SKM-1 (cell line): Measurements from ENCODE around the gene SLC2A11.
"Not testable (repeated sequence)": the region's sequence is repeated elsewhere in the genome, so short reads cannot be mapped to it uniquely, and the experiment has no call there.

Source experiments
- DNase-seq: peaks from one replicate; lab custom pipeline; 2025; ENCODE audit not compliant: unreplicated experiment; lab: John Stamatoyannopoulos, UW

The SLC2A11 gene

DNA sequence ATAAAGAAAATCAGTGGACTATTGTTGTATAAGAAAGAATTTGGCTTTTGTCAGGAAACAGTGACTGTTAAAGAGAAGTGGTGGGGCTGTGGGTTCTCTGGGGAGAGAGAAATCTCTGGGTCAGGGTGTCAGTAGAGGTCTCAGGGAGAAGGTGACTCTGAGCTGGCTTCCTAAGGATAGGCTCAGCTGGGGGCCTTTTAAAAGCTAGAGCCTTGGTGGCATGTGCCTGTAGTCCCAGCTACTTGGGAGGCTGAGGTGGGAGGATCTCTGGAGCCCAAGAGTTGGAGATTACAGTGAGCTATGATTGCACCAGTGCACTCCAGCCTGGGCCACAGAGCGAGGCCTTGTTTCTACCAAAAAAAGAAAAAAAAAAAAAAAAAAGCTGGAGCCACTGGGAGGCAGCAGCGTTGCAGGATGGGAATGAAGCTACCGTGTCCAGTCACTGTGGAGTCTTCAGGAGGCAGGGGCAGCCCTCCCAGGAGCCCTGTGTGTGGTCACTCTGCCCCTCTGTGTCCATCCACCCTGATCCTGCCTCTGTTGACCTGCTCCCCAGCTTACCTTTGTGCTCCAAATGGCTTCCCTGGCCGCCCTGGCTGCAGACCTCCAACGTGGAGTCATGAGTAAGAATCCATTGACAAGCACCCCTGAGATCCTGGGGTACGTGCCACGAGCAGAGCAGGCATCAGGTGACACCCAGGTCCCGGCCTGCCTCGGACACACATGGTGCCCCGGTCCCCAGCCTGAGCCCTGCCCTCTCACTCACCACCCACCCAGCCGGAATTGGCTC is 31.1 kb downstream of the SLC2A11 start:
- DNase-seq, result no peak

DNA sequence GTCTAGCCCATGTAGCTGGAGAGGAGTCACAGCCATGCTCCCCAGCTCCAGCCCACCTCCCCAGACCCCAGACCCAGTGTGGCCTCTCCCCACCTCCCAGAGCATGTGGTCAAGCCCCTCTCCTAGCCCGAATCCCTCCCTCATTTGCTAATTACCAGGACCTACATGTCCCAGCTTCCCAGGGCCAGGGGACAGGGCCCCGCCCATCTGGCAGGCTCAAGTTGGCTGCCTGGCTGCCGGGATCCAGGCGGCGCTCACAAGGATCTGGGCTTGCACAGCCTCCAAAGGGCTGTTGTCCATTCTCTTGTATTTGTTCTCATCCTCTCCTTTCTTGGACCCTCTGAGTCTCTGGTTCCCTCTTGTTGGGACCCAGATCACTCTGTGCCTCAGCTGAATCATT is 31.9 kb downstream of the SLC2A11 start:
- no peak for DNase-seq

DNA sequence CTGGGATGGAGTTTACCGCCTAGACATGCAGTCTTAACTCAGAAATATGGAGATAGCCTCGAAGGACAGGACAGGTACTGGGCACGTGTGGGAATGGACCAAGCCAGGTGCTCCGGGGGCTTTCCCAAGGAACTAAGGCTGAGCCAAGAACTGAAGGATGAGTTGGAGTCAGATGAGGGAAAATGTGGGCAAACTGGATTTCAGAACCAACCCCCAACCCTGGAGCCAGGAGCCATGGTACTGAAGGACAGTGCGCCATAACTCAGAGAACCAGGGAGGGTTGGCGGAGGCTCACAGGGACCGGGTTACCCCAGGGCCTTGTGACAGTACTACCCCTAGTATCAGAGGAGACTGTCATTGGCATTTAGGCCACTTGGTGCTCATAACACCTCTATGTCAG is 34.1 kb downstream of the SLC2A11 start:
- no peak for DNase-seq

DNA sequence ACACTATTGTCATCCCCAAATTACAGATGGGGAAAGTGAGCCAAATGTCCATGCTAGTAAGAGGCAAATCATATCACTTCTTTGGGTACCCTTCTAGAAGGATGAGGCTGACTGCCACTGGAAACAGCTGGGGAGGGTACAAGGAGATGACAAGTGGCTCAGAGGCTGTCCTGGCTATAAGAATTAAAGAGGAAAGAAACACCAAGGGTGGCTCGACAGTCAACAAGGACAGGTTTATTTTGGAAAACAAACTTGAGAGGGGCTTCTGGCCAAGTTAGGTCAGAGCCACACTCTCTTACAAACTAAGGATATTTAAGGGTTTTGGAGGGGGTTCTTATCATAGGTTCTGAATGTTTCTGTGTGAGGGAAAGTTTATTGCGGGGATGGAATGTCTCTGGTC is 34.5 kb downstream of the SLC2A11 start:
- no peak for DNase-seq

DNA sequence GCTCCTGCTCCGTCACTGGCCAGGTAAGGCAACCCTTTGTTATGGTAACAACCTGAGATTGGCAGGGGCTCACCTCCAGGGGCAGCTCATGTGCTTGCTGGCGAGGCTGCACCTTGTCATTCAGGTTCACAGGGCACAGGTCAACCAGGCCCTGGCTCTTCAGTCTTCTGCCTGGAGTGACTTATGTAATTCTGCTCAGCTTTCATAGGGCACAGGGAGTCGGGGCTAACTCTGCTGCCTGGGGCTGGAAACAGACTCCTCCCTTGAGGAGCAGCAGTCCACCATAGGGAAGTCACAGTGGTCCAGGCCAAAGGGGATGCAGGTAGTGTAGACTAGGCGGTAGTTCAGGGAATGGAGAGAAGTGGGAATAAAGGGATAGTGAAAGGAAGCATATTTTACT is 35.0 kb downstream of the SLC2A11 start:
- no peak for DNase-seq

DNA sequence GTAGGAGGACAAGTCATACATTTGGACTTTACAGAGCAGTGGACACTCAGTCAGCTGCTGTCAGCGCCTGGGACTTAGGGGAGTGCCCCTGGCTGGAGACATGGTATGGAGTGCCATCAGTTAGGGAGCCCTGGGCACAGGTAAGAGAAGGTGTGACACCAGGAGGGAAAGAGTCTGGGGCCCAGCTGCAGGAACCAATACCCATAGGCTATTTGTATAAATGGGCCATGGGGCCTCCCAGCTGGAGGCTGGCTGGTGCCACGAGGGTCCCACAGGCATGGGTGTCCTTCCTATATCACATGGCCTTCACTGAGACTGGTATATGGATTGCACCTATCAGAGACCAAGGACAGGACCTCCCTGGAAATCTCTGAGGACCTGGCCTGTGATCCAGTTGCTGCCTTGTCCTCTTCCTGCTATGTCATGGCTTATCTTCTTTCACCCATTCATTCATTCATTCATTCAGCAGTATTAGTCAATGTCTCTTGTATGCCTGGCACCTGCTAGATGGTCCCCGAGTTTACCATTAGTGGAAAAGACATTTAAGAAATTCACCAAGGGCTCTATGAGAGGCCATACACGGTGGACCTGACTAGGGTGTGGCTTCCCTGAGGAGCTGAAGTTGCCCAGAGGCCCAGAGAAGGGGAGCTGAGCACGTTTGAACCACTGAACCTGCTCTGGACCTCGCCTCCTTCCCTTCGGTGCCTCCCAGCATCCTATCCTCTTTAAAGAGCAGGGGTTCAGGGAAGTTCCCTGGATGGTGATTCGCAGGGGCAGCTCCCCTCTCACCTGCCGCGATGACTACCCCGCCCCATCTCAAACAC is 35.7 kb downstream of the SLC2A11 start:
- DNase-seq, result no peak

DNA sequence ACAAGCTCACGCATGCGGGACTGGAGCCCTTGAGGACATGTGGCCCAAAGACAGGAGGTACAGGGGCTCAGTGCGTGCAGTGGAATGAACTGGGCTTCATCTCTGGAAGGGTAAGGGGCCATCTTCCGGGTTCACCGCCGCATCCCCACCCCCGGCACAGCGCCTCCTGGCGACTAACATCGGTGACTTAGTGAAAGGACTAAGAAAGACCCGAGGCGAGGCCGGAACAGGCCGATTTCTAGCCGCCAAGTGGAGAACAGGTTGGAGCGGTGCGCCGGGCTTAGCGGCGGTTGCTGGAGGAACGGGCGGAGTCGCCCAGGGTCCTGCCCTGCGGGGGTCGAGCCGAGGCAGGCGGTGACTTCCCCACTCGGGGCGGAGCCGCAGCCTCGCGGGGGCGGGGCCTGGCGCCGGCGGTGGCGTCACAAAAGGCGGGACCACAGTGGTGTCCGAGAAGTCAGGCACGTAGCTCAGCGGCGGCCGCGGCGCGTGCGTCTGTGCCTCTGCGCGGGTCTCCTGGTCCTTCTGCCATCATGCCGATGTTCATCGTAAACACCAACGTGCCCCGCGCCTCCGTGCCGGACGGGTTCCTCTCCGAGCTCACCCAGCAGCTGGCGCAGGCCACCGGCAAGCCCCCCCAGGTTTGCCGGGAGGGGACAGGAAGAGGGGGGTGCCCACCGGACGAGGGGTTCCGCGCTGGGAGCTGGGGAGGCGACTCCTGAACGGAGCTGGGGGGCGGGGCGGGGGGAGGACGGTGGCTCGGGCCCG is 36.5 kb downstream of the SLC2A11 start, which contains the start of gene MIF:
TSS of gene MIF (plus strand) at position 439 of the 765 bp plus-strand sequence. CDS start at position 531, 92 bp downstream.
- DNase-seq, result peak; percentile 88

DNA sequence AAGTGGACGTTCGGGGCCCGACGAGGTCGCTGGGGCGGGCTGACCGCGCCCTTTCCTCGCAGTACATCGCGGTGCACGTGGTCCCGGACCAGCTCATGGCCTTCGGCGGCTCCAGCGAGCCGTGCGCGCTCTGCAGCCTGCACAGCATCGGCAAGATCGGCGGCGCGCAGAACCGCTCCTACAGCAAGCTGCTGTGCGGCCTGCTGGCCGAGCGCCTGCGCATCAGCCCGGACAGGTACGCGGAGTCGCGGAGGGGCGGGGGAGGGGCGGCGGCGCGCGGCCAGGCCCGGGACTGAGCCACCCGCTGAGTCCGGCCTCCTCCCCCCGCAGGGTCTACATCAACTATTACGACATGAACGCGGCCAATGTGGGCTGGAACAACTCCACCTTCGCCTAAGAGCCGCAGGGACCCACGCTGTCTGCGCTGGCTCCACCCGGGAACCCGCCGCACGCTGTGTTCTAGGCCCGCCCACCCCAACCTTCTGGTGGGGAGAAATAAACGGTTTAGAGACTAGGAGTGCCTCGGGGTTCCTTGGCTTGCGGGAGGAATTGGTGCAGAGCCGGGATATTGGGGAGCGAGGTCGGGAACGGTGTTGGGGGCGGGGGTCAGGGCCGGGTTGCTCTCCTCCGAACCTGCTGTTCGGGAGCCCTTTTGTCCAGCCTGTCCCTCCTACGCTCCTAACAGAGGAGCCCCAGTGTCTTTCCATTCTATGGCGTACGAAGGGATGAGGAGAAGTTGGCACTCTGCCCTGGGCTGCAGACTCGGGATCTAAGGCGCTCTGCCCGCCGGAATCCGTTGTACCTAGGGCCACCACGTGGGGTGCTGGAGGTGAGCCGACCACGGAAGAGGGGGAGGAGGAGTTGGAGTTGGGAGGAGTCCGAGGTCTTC is 37.3 kb downstream of the SLC2A11 start:
- peak; percentile 78 for DNase-seq

DNA sequence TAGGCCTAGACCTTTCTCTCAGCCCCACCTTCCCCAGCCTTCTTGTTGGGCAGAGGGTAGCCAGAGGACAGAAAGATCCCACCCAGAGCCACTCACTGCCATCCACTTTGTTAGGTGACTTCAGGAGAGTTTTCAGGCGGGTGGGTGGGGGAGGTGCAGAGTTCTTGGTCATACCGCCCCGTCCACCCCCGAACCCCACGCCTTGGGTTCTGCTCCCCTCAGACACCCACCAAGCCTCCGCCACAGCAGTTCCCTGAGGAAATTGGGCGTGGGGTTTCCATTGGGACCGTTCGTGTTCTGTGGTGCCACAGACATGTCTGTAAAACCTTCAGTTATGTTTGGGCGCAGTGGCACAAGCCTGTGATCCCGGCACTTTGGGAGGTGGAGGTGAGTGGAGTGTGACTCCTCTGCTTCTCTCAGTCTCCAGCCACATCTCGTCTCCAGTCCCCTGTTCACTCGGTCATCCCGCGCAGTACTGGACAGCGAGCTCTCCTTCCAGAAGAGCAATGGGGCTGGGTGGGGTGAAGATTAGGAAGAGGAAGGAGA is 38.0 kb downstream of the SLC2A11 start:
- DNase-seq, result no peak

DNA sequence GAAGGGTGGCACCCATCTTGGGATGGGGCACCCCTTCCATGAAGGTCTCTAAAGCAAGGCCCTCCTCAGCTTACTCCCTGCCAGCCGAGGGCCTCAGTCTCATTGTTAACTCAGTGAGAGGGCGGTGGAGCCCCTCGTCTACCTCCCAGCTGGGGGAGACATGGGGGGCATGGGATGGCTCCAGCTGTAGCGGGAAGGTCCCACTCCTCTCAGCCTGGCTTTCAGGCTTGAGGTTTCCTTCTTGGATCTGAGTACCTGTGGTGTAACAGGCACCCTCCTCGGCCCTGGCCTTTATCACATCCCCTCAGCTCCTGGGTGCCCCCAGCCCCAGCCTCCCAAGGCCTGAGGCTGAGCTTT is 38.5 kb downstream of the SLC2A11 start:
- DNase-seq, result no peak

DNA sequence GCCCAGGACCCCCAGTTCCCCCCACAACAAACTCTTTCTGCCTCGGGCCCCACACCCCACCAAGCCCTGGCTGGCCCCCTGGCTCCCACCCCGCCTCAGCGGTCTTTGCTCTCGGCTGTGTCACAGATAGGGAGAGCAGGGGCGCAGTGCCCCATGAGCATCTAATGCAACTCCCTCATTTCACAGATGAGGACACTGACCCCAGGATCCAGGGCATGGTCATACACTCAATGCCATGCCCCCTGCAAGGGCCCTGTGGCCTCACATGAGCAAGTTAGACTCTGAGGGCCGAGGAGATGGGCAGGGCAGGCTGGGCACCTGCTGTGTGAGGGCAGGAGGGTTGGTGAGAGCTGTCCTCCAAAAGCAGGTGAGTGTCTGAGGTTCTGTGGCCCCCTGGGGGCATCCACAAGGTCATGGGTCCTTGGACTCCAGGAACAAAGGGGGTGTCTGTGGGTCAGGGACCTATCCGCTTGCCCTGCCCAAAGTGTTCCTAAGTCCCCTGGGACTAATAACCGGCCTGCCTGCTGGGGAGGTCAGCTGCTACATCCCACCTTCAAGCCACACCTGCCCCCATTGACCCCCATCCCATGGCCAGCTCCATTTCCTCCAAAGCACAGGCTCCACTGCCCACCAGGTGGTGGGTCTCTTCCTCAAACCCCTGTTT is 39.0 kb downstream of the SLC2A11 start:
- no peak for DNase-seq

DNA sequence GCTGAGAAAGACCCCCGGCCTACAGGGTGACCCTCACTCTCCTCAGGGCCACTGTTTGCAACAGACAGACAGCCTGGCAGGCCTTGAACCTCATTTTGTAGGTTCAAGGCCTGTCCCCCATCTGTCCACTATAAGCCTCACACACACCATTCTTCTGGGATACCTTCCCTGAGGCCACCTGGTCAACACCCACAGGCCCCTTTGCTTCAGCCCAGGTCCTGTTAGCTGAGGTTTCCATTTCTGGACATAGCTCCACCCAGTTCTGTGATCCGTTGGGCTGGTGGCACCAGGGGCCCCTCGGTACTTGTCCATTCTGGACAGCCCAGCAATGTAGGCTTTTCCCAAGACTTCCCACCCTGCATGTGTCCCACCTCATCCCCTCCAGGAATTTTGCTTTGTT is 39.6 kb downstream of the SLC2A11 start:
- DNase-seq, result no peak

DNA sequence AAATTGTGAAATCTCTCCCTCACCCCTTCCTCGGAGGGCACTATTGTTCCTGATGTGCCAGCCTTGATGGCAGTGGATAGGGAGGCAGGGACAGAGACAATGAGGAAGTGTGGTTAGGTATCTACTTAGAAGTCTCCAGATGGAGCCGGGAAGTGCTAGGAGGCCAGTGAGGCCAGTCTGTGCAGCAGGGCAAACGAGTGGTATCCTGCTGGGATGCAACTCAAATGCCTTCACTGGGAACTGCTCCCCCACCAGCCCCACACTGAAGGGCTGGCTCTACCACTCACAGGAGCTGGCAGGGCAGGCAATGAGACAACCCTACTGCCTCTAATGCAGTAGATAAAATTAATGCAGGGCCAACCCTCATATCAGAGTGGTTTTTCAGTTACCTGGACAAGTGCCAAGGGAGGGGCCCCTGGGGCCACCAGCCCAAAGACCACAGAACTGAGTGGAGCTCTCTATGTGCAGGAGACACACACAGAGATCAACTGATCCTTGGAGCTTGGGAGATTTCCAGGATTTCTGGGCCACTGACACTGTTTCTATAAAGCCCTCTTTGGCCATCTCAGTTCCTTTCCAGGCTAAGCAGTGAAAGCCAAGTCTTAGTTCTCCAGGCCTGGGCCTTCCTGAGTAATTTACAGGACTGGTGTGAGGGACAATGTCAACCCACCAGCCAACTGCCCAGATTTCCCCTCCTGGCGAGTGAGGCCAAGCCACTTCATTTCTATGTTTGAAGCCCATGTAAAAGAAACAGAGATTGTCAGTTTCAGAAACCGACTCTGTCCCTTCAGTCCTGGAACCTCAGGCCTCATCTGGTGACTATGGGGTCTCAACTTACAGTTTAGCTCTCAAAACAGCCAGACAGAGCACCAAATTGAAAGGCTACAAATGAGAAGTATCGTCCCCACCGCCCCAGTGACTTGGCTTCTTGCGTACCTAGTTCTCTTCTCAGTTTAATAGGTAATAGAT is 40.6 kb downstream of the SLC2A11 start:
- peak; percentile 15 for DNase-seq

DNA sequence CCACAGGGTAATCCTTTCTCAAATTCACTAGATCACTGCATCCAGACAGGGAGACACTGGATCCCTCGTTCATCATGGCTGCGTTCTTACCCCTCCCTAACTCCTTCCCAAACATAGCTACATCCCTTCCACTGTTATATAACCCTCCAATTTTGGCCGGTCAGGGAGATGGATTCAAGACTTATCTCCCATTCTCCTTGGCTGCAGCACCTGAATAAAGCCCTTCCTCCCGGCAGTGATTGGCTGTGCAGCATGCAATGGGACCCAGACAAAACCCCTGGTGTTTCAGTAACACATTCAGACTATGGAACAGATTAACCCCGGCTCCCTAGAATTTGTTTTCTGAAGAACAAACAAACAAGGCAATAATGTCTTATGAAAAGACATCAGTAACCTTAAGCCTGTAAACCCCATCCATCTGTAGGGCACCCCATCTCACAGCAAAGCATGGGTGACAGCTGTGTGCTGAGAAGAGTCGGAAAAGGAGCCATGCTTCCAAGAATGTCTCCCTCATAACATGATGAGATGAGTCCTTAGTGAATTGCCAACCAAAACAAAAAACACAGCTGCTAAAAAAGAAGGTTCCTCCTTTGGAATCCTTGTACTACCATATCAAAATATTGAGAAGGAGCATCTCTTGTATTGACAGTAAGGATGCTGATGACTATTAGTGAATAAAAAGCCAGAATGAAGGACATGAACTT is 41.5 kb downstream of the SLC2A11 start:
- DNase-seq, result no peak

DNA sequence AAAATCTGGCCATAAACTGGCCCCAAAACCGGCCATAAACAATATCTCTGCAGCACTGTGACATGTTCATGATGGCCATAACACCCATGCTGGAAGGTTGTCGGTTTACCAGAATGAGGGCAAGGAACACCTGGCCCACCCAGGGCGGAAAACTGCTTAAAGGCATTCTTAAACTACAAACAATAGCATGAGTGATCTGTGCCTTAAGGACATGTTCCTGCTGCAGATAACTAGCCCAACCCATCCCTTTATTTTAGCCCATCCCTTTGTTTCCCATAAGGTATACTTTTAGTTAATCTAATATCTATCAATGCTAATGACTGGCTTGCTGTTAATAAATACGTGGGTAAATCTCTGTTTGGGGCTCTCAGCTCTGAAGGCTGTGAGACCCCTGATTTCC is 42.6 kb downstream of the SLC2A11 start:
- DNase-seq, result not testable (repeated sequence)

DNA sequence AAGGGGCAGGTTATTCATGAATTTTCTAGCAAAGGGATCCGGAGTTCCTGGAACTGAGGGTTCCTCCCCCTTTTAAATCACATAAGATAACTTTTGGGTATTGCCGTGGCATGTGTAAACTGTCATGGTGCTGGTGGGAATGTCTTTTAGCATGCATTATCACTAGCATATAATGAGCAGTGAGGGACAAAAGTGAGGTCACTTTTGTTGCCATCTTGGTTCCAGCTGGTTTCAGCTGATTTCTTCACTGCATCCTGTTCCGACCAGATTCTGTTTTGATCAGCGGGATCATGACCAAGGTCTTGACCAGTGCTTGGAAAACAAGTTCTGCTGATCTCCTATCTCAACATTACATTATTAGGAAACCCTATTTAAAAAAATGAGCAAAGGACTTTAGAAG is 43.9 kb downstream of the SLC2A11 start:
- DNase-seq, result no peak

DNA sequence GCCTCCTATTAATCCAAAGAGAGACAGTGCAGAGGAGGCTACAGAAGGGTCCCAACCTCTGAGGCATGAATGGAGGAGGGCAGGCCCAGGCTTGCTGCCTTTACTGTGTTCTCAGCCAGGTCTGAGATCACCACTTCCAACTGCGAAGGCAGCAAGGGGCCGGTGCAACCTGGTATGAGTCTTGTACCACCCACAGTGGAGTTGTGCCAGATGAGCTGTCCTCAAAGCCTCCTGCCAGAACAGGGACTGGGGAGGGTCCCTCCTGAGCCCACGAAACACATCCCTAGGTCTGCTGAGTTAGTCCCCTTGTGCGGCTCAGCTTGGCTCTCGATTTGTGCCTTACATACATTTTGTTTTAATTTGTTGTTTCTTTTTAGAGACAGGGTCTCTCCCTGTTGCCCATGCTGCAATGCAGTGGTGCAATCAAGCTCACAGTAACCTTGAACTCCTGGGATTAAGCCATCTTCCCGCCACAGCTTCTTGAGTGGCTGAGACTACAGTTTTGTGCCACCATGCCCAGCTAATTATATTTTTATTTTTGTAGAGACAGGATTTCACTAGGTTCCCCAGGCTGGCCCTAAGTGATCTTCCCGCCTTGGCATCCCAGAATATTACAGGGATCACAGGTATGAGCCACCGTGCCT is 45.8 kb downstream of the SLC2A11 start:
- DNase-seq, result no peak
